ENCODE measurements around the gene TUBAL3. TPM values are rescaled to one million over a fixed set of nuclear protein-coding genes. Genes with fewer than 3 reads are reported as not detected.

The TUBAL3 gene
- total RNA-seq, 4 donors from 2014 or later: 0.57 TPM; not detected in 3

GRCh38 chr10:5447611-5448071 lies 43.0 kb upstream of the TUBAL3 start:
- no peak for TF ChIP-seq CTCF (IDR thresholded peaks at IDR 0.05; ENCODE audit: low read depth)

- TF ChIP-seq CTCF (IDR thresholded peaks at IDR 0.05; ENCODE audit: low read depth): no peak
Observed at GRCh38 chr10:5447056-5447455, 42.4 kb upstream of the TUBAL3 start.

- no peak for TF ChIP-seq CTCF (IDR thresholded peaks at IDR 0.05; ENCODE audit: low read depth)
Observed at GRCh38 chr10:5446390-5446926, 41.8 kb upstream of the TUBAL3 start.

- no peak for TF ChIP-seq CTCF (IDR thresholded peaks at IDR 0.05; ENCODE audit: low read depth)
Observed at GRCh38 chr10:5445006-5445405, 40.4 kb upstream of the TUBAL3 start.

GRCh38 chr10:5443429-5443828 lies 38.8 kb upstream of the TUBAL3 start:
- TF ChIP-seq CTCF (IDR thresholded peaks at IDR 0.05; ENCODE audit: low read depth): no peak

- no peak for TF ChIP-seq CTCF (IDR thresholded peaks at IDR 0.05; ENCODE audit: low read depth)
Observed at GRCh38 chr10:5442990-5443370, 38.4 kb upstream of the TUBAL3 start.

GRCh38 chr10:5442065-5442989 lies 37.7 kb upstream of the TUBAL3 start:
- TF ChIP-seq CTCF (IDR thresholded peaks at IDR 0.05; ENCODE audit: low read depth): no peak
